ENCODE measurements around the gene CMTM1. TPM values are rescaled to one million over a fixed set of nuclear protein-coding genes. Genes with fewer than 3 reads are reported as not detected.

The CMTM1 gene
- total RNA-seq, 1 experiment from 2014 or later = 9.4 TPM

GRCh38 chr16:66524601-66525164 lies 41.6 kb upstream of the CMTM1 start:
- CTCF ChIA-PET = no interaction called here

GRCh38 chr16:66525396-66526180 lies 40.7 kb upstream of the CMTM1 start:
- Histone ChIP-seq H3K4me1 (replicated peaks; ENCODE audit: insufficient read depth) (peaks cover 26% of the 10 kb centered on the region), H3K4me3 (no peak overlapping the region), H3K9me3 (ENCODE audit: insufficient read depth, low read depth) (no peaks in the 10 kb centered on the region), H3K4me2 (no peak overlapping the region), H3K79me2 (ENCODE audit: low read depth) (no peaks in the 10 kb centered on the region), H2AFZ (no peak overlapping the region), H3K9me2 (ENCODE audit: insufficient read depth) (no peaks in the 10 kb centered on the region), H3K36me3 (ENCODE audit: low read depth) (0 out of 2 replicates have a peak, but pooled peaks cover 3% of the 10 kb centered on the region), H4K20me1 (ENCODE audit: insufficient read depth) (no peaks in the 10 kb centered on the region), H3F3A (ENCODE audit: insufficient read depth, low read depth) (peaks cover 19% of the 10 kb centered on the region), H3K27ac (no peak overlapping the region), H3K27me3 (ENCODE audit: insufficient read depth, low read depth) (no peaks in the 10 kb centered on the region)
- POLR2A ChIA-PET (ENCODE audit: unreplicated experiment) = interaction anchor here (0.6 to 1.0 kb wide), 3 partner anchors 14 to 193 kb away, joined by 4 to 7 read pairs (median 5); no protein-coding TSS in a partner anchor
- no TSS peak for BruUV-seq (replicated peaks)
- CTCF ChIA-PET = no interaction called here
- intact Hi-C loops (cut with micrococcal nuclease; ENCODE audit: unreplicated experiment) = no loop called here
- TF ChIP-seq CTCF (conservative IDR thresholded peaks at IDR 0.05) (no peak), EZH2 (IDR thresholded peaks at IDR 0.05; ENCODE audit: low read depth) (no peak)
- peak; percentile 51 to 62 for DNase-seq

More at GRCh38 chr16:66524601-66525164, 41.6 kb upstream of the CMTM1 start:
- no TSS peak for BruUV-seq (replicated peaks)
- Histone ChIP-seq H3K27me3 (ENCODE audit: insufficient read depth, low read depth) (no peaks in the 10 kb centered on the region), H2AFZ (no peak overlapping the region), H3K4me2 (no peak overlapping the region), H3F3A (ENCODE audit: insufficient read depth, low read depth) (peaks cover 22% of the 10 kb centered on the region), H3K79me2 (ENCODE audit: low read depth) (no peaks in the 10 kb centered on the region), H3K9me2 (ENCODE audit: insufficient read depth) (no peaks in the 10 kb centered on the region), H3K4me1 (replicated peaks; ENCODE audit: insufficient read depth) (peaks cover 33% of the 10 kb centered on the region), H4K20me1 (ENCODE audit: insufficient read depth) (no peaks in the 10 kb centered on the region), H3K9me3 (ENCODE audit: insufficient read depth, low read depth) (no peaks in the 10 kb centered on the region), H3K36me3 (ENCODE audit: low read depth) (0 out of 2 replicates have a peak, but pooled peaks cover 3% of the 10 kb centered on the region), H3K27ac (no peak overlapping the region), H3K4me3 (no peak overlapping the region)
- POLR2A ChIA-PET (ENCODE audit: unreplicated experiment) = no interaction called here
- DNase-seq = no peak
- no peak for TF ChIP-seq EZH2 (IDR thresholded peaks at IDR 0.05; ENCODE audit: low read depth)
- no peak for TF ChIP-seq CTCF (conservative IDR thresholded peaks at IDR 0.05)
- intact Hi-C loops (cut with micrococcal nuclease; ENCODE audit: unreplicated experiment) = no loop called here

GRCh38 chr16:66528294-66528693 lies 37.9 kb upstream of the CMTM1 start:
- no peaks in the 10 kb centered on the region for H3K79me2 ChIP-seq (ENCODE audit: low read depth)
- BruUV-seq (replicated peaks) = no TSS peak
- DNase-seq = no peak
- H3K4me2 ChIP-seq = no peak overlapping the region
- CTCF ChIA-PET = interaction anchor here (0.6 kb wide), 1 partner anchor 302 kb away, joined by 4 read pairs; the partner anchor contains the start of gene NAE1
- 0 out of 2 replicates have a peak, but pooled peaks cover 3% of the 10 kb centered on the region for H3K36me3 ChIP-seq (ENCODE audit: low read depth)
- H3K4me3 ChIP-seq = no peak overlapping the region
- TF ChIP-seq EZH2 (IDR thresholded peaks at IDR 0.05; ENCODE audit: low read depth) (no peak), CTCF (conservative IDR thresholded peaks at IDR 0.05) (no peak)
- H3F3A ChIP-seq (ENCODE audit: insufficient read depth, low read depth) = peaks cover under 1% of the 10 kb centered on the region; the same call in 1 of the 2 replicates
- no peak overlapping the region for H3K27ac ChIP-seq
- no peaks in the 10 kb centered on the region for H3K4me1 ChIP-seq (replicated peaks; ENCODE audit: insufficient read depth)
- no peaks in the 10 kb centered on the region for H3K9me2 ChIP-seq (ENCODE audit: insufficient read depth)
- no peaks in the 10 kb centered on the region for H3K9me3 ChIP-seq (ENCODE audit: insufficient read depth, low read depth)
- POLR2A ChIA-PET (ENCODE audit: unreplicated experiment) = no interaction called here
- intact Hi-C loops (cut with micrococcal nuclease; ENCODE audit: unreplicated experiment) = no loop called here
- no peaks in the 10 kb centered on the region for H3K27me3 ChIP-seq (ENCODE audit: insufficient read depth, low read depth)
- H2AFZ ChIP-seq = no peak overlapping the region
- no peaks in the 10 kb centered on the region for H4K20me1 ChIP-seq (ENCODE audit: insufficient read depth)
